Raji (cell line): ENCODE results near the gene MRPS35.

Source experiments
- POLR2A ChIP-seq: IDR thresholded peaks from 2 replicates; pipeline ENCODE4 v1.6.1; 2011; ENCODE audit warnings: low read depth, low read length, control low read depth; ENCODE audit not compliant: insufficient read depth

The MRPS35 gene

DNA sequence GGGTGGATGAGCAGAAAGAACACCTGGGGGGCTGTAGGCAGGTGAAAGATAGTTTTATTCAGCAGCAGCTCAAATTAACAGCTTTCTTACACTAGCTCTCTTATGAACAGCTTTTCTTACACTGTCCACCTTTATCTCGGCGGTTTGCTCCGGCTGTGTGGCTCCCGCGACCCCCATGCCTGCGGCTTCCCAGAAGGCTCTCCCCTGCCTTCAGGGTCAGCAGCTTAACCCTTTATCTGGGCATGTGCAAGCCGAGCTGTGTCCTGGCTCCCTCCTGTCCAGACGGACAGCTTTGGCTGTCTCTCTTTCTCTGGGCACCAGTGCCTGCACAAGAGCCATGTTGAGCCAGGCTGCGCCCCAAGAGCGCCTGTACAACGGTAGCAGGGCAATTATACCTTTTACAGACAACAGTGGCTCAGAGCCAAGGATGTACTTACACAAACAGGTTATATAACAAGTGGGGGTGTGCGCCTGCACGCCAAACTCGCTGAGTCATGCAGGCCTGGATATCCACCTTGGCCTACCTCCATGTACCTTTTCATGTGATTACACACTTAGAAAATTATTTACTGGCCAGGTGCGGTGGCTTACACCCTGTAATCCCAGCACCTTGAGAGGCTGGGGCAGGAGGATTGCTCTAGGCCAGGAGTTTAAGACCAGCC lies 40.9 kb downstream of the MRPS35 start:
- TF ChIP-seq POLR2A, result no peak

DNA sequence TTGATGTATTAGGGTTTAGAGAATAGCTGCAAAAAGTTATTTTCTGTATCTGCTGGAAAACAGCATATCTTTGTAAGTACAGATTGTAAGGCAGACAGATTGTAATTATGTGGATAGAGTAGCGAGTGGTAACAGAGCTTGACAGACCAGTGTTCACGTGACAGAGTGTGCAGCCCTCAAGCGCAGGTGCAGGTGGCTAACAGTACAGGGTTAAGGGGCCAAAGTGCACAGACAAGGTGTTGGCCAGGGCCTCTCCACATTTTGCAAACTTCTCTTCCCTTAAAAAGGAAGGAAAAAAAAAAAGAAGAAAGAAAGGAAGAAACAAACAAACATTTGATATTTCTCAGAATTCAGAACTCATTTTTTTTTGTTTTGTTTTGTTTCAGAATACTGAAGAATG lies 44.2 kb downstream of the MRPS35 start:
- TF ChIP-seq POLR2A, result no peak

DNA sequence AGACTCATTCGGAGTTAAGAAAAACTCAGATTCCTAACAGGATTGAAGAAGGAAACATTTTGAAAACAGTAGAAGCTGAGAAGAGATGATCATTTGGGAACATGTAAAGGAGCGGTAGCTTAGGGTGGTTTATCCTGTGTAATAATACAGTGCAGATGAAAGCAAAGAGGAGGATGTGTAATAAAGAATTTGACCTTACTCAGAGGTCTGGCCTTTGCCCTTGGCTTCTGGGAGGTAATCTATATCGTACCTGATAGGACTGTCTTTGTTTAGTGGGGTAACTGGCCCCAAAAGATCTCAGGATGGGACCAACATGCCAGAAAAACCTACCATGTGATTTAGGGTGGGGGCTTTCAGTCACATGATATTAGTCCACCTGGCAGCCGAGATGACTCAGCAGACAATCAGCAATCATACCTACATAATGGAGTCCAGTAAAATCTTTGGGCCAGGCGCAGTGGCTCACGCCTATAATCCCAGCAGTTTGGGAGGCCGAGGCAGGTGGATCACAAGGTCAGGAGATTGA lies 46.1 kb downstream of the MRPS35 start:
- TF ChIP-seq POLR2A, result no peak

DNA sequence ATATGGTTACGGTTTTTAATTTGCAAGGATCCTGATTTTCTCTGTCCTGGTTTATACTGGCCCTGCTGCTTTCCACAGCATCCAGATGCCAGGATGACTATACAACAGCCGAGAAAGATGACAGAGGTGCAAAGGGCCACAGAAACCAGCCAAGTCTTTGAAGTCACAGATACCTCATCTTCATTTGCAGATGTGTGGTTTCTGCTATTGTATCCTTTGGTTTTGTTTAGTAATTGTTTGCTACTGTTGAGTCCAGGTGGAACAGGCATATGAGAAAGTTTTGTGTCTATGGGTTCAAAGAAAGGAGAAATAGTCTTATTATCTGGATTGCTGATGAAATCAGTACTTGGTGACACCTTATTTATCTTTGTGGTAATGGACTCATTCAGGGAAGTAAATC lies 52.1 kb downstream of the MRPS35 start:
- no peak for TF ChIP-seq POLR2A

DNA sequence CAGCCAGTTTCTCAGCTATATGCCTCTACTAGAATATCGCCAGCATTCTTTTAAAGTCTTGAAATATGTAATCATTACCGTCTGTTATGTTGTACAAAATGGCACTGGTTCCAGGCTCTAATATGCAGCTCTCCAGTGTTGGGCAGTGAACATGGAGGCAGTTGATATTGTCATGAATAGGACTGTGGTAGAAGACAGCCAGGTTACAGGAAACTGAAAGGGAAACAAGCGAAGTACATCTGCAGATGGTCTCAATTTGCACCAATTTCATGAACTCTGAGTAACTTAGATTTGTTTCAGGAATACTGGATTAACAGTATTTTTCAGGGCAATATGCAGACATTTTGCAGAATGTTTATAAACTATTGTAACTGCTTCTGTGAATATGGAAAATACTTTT lies 56.0 kb downstream of the MRPS35 start:
- TF ChIP-seq POLR2A, result no peak

DNA sequence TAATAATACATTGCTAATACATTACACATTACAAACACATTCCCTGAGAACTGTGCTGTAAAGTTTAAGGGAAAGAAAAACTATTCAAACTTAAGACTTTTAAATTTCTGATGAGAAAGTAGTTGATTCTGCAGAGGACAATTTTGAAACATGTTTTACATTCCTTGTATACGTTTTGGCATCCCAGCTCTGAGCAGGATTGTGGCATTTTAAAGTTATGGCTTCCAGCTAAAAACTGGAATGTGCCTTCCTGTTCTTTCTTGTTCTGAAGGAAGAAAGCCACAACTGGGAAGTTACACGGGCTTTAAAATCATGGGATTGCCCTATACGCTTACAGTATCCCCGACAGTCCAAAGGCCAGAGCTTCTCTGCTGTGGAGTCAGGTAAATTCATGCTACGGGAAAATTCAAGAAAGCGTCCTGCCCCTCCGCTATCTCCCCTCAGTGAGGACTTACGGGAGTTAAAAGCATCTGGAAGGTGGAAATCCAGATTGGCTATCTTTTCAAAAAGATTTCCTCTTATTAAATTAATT lies 58.6 kb downstream of the MRPS35 start:
- TF ChIP-seq POLR2A, result no peak

DNA sequence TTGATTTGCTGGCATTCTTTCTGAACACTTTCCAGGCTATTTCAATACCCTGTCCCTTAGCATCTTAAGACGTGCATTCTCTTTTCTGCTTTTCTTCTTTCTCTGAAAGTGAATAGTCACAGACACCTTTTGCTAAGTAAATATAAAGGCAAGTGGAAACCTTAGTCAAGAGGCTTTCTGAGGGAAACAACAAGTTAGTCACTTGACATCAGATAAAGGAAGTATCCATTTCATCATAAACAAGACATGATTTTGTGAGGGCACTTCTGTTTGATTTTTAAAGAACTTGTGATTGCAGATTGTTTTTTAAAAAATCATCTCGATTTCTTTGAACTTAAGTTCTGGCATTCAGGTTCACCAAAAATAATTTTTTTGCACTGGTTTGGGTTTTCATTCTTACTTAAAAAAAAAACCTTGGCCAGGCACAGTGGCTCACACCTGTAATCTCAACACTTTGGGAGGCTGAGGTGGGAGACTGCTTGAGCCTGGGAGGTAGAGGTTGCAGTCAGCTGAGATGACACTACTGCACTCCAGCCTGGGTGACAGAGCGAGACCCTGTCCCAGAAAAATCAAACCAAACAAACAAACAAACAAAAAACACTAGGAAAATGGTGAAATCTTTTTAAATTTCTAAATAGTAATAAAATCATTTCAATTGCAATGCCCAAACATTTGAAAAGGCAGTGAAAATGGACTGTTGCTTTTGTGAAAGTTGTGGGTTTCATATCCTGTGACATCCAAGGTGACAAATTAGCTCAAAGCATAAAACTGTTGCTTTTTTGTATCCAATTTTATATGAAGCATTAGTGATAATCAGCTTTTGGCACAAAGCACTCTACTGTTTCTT lies 61.1 kb downstream of the MRPS35 start:
- TF ChIP-seq POLR2A, result no peak

DNA sequence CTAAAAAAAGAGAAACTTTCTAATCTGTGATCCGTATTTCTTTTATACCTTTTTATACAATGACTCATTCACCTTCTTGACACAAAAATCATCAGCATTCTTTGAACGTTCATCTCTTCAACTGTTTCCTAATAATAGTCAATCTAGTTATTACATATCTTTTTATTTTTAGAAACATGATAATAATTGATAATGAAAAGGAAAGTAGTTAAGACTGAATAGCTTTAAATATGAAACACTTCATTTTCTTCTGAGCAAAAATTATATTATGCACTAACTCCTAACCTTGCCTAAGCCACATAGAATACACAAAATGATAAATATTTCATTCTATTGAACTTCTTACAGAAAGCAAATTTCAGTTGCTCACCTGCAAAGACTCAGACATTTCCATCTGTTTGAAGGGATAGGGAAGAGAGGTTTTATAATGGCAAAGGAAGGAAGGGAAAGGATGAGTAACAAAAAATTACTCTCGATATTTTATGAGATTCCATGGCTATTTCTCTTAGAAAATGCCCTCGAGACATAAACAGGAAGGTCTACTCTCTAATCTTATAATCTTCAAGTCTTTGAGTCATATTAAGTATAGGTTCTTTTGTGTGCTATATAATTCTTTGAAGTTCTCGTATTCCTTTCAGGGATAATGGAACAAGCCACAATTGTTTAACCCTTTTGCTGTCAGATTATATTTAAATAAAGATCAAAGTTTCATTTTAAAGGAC lies 61.9 kb downstream of the MRPS35 start:
- no peak for TF ChIP-seq POLR2A

DNA sequence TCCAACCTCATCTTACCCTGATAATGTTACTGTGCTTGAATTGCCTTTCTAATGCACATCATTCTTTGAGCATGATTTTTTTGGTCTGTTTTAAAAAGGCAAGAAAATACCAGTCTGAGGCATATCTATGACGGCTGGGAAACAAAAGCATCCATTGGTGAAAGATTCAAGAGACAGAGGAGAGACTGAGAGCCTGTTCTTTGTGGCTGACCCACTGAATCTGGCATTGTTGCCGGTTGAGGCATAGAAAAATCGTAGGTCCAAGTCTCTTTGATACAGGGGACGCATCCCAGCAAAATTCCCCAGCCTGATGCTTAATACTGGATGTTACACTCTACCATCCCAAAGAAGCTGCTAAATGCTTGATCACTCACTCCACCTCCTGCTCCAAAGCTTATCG lies 66.5 kb downstream of the MRPS35 start:
- TF ChIP-seq POLR2A, result no peak

DNA sequence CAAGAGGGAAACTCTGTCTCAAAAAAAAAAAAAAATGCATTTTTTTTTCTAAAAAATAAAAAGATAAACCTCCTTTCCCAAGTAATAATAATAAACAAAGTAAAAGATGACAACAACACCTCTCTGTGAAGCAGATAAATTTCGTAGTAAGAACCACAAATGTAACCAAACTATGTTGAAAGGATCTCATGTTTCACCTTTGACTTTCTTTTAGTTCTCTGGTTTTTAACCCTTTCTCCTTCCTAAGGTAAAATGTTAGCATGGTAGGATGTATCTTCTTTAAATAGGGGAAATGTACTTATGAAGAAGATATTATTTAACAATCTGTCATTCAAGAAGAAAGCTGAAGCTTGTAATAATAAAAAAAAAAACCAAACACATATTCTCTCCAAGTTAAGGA lies 67.6 kb downstream of the MRPS35 start:
- no peak for TF ChIP-seq POLR2A

DNA sequence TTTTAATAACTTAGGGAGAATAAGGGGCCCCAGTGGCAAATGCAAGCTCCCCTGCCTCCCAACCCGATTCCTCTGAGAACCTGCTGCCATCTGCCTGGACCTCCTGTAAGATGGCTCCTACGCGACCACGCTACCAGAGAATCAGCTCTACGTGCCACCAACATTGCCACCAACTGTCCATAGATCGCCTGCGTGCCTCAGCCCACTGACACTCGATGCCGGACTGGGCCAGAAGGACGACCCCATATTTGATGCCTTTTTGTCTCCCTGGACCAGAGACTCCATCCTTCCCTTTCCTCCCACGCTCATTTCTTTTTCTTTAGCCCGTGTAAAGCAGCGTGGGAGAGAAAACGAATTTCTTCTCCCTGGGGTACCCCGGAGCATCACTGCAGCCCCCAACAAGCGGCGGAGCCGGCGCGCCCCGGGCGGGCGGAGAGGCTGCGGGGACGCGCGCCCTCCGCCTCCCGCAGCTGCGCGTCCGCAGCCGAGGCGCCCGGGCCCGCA lies 68.8 kb downstream of the MRPS35 start:
- no peak for TF ChIP-seq POLR2A

DNA sequence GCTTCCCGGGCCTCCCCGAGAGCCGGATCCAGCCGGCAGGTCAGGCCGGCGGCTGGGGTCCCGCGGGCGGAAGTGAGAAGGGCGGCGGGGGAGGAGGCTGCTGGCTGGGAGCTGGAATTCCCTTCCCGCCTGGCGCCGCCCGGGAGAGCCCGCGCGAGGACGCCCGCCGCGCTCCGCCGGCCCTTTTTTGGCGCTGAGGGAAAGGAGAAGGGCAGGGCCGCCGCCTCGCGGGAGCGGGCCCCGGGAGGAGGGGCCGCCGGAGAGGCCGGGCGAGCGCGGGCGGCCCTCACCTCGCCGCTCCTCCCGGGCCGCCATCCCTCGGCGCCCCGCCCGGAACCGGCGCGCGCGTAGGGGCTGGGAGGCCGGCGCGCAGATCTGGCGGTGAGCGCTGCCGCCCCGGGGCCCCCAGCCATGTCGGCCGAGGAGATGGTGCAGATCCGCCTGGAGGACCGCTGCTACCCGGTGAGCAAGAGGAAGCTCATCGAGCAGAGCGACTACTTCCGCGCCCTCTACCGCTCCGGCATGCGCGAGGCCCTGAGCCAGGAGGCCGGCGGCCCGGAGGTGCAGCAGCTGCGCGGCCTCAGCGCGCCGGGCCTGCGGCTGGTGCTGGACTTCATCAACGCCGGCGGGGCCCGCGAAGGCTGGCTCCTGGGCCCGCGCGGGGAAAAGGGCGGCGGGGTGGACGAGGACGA lies 69.4 kb downstream of the MRPS35 start, which contains the start of the genes KLHL42 and MANSC4:
TSS of gene KLHL42 (plus strand) at position 314 of the 692 bp plus-strand sequence. CDS start at position 412, 98 bp downstream.
TSS of gene MANSC4 (minus strand) at position 317 of the 692 bp plus-strand sequence. CDS start 8,960 bp downstream, outside the sequence.
- peak; percentile 74 for TF ChIP-seq POLR2A

DNA sequence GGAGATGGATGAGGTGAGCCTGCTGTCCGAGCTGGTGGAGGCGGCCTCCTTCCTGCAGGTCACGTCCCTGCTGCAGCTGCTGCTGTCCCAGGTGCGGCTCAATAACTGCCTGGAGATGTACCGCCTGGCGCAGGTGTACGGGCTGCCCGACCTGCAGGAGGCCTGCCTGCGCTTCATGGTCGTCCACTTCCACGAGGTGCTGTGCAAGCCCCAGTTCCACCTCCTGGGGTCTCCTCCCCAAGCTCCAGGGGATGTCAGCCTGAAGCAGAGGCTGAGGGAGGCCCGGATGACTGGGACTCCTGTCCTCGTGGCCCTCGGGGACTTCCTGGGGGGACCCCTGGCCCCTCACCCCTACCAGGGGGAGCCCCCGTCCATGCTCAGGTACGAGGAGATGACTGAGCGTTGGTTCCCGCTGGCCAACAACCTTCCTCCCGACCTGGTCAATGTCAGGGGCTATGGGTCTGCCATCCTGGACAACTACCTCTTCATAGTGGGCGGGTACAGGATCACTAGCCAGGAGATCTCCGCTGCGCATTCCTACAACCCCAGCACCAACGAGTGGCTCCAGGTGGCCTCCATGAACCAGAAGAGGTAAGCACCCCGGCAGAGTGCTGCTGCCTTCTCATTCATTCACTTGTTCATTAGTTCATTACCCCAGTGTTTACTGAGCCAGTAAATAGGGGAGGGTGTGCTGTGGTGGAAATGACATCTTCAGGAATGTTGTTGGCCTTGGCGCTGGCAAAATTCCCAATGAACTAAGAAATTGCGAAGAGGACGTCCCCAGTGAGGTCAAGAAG lies 70.2 kb downstream of the MRPS35 start:
- peak; percentile 25; the same call in 1 of the 2 replicates for TF ChIP-seq POLR2A
